SKM-1 (cell line): ENCODE results near the gene TBC1D22A.

Source experiments
- DNase-seq: peaks from one replicate; lab custom pipeline; 2025; ENCODE audit not compliant: unreplicated experiment; lab: John Stamatoyannopoulos, UW

The TBC1D22A gene

GRCh38 chr22:46922037-46922436 is 159.6 kb downstream of the TBC1D22A start:
- no peak for DNase-seq

GRCh38 chr22:46923394-46923793 is 160.9 kb downstream of the TBC1D22A start:
- no peak for DNase-seq

GRCh38 chr22:46925818-46926217 is 163.4 kb downstream of the TBC1D22A start:
- DNase-seq = no peak

- no peak for DNase-seq
Observed at GRCh38 chr22:46929046-46929709, 166.7 kb downstream of the TBC1D22A start.

GRCh38 chr22:46929710-46930204 is 167.3 kb downstream of the TBC1D22A start:
- DNase-seq = no peak

- no peak for DNase-seq
Observed at GRCh38 chr22:46931414-46931813, 169.0 kb downstream of the TBC1D22A start.

GRCh38 chr22:46931881-46932280 is 169.4 kb downstream of the TBC1D22A start:
- no peak for DNase-seq

- no peak for DNase-seq
Observed at GRCh38 chr22:46933040-46933930, 170.8 kb downstream of the TBC1D22A start.

- no peak for DNase-seq
Observed at GRCh38 chr22:46934172-46934745, 171.8 kb downstream of the TBC1D22A start.

GRCh38 chr22:46934746-46935491 is 172.5 kb downstream of the TBC1D22A start:
- no peak for DNase-seq

- no peak for DNase-seq
Observed at GRCh38 chr22:46935506-46936377, 173.3 kb downstream of the TBC1D22A start.

- DNase-seq = no peak
Observed at GRCh38 chr22:46936378-46936903, 174.0 kb downstream of the TBC1D22A start.

GRCh38 chr22:46937185-46937584 is 174.7 kb downstream of the TBC1D22A start:
- no peak for DNase-seq

GRCh38 chr22:46937939-46938338 is 175.5 kb downstream of the TBC1D22A start:
- no peak for DNase-seq

GRCh38 chr22:46941968-46942798 is 179.7 kb downstream of the TBC1D22A start:
- no peak for DNase-seq

- DNase-seq = no peak
Observed at GRCh38 chr22:46942799-46943785, 180.6 kb downstream of the TBC1D22A start.

- no peak for DNase-seq
Observed at GRCh38 chr22:46945481-46945880, 183.0 kb downstream of the TBC1D22A start.
